Measurements from ENCODE around the gene CHSY3.

Gene CHSY3

DNA sequence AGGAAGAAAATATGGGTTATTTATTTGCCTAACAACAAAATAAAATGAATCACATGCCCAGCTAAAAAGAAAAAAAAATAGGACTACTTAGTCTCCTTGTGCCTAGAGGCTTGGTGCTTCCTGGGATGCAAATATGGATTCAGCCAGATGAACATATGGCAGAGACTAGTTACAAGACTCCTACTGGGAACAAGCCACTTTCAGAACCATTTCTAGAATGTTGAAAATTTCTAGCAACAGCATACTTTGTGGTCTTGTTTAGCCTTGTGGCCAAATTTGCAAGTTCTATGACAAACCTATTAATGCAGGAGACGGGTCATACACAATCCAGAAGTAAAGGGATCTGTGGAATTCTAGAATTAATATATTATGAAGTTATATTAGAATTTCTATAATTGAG, 198.7 kb downstream of the CHSY3 start:
- no peak for DNase-seq

DNA sequence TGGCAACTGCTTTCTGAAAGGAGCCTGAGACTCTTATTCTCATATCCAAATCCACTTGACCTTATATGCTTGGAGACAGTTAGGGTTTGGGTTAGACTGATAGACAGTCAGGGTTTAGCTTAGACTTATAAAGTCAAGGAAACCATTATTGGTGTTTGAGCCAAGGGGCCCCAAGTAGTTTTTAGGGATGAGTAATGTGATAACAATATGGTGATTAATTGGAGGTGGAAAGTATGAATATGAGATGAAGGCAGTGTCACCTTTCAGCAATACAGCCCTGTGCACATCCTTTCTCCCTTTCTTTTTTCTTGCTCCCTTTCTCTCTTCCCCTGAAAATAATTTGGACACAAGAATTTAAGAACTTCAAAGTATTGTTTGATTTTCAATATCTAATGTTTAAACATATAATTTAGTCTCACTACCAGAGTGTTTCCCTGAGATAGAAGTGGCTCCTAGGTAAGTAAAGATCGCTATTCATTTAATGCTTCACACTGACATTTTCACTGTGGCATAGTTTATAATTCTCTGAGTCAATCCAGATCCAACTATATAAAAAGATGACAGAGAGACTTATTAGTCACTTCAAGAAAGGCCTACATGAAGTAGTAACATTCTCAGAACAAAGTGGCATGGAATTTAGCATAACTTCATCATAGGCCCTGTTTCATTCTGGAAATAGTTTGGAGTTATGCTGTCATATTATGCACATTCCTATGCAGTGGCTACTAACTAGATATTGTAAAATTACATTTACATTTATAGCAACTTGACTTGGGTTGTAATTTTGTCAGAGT, 200.8 kb downstream of the CHSY3 start:
- DNase-seq = no peak

DNA sequence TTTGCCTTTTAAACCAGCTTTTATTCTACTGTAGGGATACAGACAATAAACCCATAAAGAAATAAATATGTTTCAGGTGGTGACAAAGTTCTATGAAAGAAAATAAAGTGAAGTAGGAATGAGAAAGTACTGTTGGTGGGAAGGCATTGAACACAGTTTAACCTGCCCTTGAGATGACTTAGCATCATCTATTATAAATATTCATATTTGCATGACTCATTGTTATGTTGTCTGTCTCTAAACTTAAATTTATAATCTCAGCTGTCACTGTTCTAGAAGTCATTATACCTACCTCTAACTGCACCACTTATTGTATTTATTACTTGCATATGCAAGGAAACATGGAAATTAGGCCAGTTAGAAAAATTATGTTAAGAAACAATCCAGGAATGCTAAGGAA, 202.2 kb downstream of the CHSY3 start:
- no peak for DNase-seq

DNA sequence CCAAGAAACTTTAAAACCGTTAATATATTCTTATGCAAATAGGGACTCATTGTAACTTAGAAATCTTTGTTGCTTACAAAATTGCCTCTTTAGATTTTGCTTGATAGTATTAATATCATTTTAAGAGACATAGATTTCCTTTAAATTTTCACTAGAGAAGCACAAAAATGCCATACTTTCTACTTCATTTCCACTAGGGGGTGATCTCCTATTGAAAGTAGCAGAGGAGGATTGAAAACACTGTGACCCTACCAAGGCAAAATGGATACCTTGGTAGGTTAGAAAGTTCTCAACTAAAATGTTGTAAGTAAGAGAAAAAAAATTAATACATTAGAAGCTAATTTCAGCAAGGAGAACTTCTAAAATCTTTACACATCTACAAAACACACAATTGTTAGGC, 204.9 kb downstream of the CHSY3 start:
- DNase-seq = peak; percentile 6 to 44

DNA sequence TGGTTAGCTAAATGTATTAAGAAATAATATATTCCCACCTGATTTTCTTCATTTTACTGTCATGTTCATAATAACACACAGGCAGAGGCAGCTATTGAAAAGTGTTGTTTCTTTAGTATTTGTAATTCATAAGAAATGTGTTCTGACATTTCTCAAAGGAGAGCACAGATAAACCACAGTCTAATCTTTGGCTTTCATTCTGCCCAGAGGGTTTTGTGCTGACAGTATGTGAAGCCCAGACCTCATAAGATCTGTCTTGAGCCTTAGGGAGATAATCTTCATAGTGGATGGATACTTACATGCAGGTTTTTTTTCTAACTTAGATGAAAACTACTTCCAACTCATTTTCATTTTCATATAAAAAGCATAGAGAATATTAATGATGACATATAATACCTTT, 206.1 kb downstream of the CHSY3 start:
- no peak for DNase-seq

DNA sequence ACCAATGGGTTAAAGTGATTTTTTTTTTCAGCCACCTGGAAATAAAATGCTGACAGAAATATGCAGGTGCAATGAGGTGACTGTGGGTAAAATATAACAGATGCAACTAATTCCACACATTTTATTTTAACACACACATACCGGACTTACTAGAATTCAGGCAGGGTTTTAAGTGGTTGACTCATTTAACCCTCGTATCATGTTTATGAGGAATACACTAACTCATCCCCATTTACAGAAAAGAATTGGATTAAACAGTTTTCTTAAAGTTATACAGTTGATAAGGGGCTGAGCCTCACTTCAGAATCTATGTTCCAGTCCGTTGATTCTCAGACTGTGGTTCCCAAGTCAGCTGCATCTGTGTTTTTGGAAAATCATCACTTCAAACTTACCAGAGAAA, 207.5 kb downstream of the CHSY3 start:
- DNase-seq = no peak

DNA sequence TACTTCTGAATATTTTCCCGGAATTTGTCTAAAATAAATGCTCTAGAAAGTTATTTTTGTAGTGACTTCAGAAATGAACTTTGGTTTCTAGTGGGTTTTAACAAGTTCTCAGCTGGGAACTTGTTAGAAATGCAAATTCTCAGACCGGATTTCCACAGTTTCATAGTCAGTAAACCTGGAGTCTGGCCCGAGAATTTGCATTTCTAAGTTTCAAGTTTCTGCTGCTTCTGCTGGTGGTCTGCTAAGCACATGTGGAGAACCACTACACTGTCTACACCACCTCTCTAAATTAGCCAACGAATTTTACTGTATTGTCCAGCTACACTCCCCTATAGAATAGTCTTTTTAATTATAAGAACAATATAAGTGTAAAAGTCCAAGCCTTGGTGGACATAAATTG, 208.0 kb downstream of the CHSY3 start:
- DNase-seq = no peak

DNA sequence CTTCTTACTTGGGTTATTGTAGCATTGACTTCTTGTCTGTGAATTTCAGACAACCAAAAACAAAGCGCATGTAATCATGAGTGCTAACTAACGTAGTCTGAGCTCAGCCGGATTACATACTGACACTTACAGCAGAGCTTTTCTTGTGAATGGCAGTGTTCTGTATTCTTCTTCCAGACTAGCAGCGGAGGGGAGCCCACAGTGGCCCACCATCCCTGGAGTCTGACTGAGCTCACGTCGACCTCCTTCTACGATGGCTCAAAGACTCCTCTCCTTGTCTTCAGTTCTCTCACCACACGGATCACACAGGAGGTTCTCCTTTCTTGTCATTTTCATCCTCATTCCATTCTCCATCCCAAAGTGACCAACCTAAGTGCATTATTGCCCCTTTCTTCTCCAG, 211.4 kb downstream of the CHSY3 start:
- DNase-seq = no peak

DNA sequence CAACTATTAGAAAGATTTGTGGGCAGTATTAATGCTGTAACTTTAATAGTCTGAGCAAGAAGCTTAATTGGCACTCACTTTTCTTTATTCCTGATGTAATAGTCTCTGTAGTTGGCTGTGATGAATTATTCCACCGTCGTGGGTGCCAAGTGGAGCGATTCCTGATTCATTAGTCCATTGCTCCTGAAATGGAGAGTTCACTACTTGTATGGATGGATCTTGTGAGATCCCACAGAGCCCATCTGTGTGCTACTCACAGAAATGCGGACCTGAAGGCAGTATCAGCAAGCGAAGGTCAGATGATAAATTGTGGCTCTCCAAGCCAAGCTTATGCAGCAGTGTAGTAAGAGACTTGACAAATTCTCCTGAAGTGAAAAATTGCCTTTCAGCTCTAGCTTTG, 212.2 kb downstream of the CHSY3 start:
- no peak for DNase-seq

DNA sequence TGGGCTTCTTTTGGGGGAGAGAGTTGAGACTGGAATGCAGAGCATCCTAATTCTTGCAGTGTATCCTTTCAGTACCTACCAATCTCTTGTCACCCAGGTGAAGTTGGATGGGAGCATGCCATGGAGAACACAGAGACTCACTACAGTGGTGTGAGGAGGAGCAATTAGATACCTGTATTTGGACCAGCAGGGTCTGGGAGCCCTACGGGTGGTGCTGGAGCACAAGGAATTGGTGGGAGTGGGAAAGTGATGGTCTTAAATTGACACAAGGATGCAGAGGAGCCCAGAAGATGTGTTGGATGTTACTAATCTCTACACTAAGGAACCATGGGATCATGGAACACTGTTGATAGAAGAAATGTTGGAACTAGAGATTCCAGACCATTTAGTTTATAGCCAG, 212.7 kb downstream of the CHSY3 start:
- no peak for DNase-seq

DNA sequence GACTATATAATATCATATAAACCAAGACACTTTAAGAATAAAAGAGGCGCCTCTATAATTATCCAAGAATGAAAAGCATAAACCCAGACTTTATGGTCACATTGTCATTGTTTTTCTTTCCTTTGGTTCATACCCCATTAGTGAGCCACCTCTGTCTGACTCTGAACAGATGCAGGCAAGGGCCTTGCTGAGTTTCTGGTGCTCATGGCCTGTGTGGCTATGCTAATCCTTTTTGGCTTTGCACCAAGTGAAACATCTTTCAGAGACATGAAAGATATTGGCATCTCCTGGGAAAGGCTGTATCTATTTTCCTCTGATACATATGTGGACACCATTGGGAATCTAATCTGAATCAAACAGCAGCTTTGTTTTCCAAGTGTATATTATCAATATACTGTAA, 222.5 kb downstream of the CHSY3 start:
- DNase-seq = no peak

DNA sequence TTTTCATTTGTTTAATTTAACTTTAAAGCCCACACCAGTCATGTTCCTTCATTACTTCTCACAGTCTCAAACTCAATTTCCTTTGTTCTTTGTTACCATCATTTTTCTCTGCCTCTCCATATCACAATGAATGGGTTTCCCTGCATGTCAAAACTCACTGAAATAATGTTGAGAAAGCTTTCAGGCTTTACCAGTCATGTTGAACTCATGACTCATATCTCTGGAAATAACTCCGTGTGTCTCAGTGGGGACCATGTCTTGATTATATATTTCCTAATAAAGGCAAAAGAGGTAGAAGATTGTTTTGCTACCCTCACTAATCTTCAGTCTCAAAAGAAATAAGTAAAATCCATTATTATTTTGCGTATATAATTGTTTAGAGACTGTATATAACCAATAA, 231.2 kb downstream of the CHSY3 start:
- no peak for DNase-seq

DNA sequence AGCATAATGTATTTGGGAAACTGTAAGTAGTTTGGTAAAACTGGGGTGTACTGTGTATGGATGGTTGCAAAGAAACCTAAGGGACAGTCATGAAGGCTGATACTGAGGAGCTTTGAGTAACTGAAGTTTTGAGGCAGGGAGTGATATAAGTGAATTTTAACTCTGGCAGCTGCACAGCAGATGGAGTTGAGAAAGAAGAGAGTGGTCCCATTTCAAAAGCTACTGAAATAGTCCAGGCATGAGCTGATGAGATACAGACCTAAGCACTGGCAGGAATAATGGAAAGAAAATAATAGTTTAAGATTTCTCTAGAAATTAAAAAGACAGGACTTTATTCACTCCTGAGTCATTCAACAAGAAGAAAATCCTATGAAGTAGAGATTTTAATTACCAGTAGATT, 232.0 kb downstream of the CHSY3 start:
- DNase-seq = no peak

DNA sequence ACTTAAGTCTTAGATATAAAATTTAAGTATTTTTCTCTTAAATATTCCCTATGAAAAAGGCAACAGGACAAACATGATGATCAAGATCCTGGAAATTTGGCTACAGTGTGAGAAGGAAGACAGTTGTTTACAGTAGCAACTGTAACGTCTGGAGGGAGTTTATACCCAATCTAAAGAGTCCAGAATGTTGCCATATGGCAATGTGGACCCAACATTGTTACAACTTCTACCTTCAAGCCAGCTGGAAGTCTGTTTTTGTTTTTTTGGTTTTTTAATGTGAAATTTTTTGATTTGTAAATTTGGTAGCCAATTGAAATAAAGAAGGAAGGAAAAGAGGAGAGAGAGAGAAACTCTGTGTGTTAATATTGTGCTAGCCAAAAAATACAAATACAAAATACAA, 233.4 kb downstream of the CHSY3 start:
- no peak for DNase-seq

DNA sequence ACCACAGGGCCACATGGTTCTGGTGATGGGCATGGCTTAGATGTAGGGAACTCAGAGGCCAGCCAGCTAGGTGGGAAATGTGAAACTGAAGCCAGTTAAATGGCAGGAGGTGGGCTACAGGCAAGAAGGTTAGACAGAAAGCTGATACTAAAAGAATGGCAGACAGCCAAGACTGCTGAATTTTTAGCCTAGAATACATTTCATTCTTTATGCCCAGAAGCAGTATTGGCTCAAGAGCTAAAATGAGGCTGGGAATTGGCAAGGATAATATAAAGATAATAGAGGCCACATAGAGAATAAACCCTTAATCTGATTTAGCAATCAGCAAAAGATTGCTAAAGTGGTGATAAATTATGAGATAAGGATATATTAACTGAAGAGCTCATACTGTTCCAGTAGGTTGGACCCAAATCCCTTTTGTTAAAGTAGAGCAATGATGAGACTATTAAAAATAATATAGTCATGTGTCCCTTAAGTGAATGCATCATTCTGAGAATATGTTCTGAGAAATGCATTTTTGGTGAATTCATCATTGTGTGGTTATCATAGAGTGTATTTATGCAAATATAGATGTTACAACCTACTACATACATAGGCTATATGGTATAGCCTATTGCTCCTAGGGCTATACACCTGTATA, 234.3 kb downstream of the CHSY3 start:
- DNase-seq = no peak

DNA sequence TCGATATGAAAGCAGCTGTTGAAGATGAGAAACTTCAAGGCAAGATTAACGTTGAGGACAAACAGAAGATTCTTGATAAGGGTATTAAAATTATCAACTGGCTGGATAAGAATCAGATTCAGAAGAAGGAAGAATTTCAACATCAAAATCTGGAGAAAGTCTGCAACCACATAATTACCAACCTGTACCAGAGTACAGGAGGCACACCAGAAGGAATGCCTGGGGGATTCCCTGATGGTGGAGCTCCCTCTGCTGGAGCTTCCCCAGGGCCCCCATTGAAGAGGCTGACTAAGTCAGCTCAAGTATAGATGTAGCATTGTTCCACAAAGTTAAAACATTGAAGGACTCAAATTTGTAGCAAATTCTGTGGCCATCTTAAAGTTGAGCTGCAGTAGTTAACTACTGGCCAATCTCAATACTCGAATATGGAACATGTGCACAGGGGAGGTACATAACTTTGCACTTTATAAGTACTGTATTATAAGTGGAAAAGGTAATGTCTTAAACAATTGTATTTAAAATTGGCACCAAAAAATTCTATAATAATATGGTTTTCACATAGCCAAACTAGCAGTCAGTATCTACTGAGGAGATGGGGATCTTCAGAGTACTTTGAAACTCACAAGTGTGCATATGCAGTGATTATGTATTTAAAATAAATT, 237.5 kb downstream of the CHSY3 start:
- no peak for DNase-seq

DNA sequence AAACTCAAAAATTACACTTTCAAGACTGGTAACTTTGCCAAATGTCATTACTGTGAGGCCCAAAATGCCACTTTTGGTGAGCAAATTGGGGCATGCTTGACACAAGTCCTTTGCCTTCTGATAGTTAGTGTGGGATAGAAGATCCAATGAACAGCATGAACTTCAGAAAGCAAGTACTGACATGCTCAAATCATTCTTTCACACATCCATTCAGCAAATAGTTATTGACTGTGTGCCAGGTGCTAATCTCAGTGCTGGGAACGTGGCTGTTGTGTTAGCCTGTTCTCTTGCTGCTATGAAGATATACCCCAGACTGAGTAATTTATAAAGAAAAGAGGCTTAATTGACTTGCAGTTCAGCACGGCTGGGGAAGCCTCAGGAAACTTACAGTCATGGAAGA, 247.0 kb downstream of the CHSY3 start:
- no peak for DNase-seq

DNA sequence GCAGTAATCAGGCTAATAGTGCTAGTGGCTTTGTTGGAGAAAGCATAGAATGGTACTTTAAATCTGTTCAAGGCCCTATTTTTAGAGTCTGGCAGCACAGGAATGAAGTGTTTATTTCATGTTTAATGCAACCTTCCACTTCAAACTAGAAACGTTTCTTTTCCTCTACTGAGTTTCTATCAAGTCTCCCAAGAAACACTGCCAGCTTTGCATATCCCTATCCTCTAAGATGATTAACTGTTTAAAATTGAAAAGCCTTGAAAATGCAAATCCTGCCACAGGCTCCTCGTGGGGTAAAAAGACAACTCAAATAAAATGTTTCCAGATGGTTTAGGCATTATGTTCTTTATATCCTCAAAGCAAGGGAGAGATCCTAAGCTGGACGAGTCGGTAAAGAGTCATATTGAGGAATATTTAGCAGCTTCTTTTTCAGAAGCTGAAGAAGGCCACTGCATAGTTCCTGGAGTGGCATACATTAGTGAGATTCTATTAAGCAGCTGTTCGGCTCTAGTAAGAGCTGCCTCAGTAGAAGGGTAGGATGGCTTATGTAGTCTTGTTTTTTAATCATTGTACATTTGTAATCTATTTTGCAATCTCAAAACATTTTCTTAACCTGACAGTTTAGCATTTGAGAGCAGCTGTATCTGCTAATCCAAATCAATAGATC, 251.2 kb downstream of the CHSY3 start:
- DNase-seq = no peak

DNA sequence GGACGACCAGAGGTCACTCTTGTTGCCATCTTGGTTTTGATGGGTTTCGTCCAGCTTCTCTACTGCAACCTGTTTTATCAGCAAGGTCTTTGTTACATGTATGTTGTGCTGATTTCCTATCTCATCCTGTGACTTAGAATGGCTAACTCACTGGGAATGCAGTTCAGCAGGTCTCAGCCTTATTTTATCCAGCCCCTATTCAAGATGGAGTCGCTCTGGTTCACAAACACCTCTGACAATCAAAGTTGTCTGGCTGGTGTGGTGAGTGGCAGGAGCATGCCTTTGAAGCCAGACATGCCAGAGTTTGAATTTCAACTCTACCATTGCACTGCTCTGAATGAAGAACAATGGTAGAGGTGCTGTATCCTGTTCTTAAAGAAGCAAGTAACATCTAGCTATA, 253.8 kb downstream of the CHSY3 start:
- no peak for DNase-seq

DNA sequence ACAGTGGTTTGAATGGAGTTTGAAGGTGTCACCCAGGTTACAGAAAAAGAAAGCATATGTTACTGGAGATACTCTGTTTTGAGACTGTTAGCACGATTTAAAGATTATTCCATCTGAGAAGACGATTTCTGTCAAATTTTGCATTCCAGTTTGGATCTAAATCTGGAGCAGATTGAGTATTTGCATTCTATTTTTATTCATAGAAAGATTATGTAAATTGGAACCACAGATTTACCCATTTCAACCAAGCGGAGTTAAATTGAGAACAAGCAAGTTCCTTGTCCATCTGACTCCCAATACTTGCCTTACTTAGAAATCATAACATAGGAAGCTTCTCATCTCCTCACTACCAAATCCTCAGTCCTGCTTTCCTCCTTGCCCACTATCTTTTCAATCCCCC, 255.7 kb downstream of the CHSY3 start:
- DNase-seq = no peak

DNA sequence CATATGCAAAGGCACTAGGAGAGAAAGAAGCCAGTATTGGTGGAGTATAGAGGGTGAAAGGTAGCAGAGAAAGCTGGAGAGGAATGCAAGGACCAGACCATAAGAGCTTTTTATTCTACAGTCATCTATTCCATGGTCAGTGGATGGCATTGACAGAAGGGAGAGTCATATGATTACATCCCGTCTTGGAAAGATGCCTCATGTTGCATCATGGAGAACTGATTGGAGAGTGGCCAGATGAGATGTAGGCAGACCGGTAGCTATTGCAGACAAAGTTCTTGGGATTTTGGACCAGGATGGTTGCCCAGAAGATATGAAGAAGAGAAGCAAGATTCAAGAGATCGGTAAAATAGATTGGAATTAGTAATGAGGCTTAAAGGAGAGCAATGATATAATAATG, 260.7 kb downstream of the CHSY3 start:
- no peak for DNase-seq

DNA sequence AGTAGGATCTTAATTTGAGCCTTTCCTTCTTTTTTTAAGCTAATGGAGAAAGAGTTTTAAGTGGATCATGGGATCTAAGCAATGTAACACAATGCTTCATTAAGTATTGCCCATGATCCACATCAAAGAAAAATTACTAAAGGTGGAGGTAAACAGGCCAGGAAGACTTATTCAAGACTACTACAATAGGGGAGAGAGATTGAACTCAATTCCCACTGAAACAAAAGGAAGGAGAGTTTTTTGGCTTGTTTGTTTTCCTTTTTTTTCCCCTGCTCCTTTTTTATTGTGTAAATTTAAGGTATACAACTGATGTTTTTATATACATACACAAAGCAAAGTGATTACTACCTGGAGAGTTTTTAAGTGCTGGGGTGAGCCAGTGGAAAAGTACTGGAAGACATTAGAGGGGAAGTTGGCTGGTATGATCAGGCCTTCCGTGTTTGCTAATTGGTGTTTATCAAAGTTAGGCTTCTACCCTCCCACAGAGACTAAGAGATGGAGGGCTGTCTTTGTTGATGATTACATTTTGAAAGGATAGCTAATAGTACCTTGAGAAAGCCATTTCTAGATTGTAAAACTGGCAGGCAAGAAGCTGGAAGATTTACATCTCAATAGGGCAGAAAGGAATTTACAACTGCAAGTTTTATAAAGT, 262.7 kb downstream of the CHSY3 start:
- no peak for DNase-seq

DNA sequence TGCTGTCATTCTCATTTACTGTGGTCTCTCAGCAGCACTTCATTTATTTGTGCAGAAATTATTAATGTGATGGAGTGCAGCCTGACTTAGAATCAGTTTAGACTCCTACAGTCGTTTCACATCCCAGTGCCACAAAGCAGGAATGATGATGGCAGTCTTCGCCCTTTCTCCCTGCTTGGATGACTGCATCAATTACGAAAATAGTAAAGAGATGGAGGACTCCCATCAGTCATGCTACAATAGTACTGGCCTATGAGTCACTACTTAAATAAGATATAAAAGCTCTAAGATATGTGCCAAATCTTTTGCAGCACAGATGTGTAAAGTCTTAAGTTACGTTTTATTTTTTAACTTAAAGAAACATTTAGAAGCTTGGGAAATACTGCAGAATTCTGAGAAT, 263.9 kb downstream of the CHSY3 start:
- no peak for DNase-seq
